OCI-LY3 (cell line): ENCODE measurements around the gene IL25.

Experiments used
- H2AFZ ChIP-seq: fragments of 200-600, 300-600 bp; shearing (Covaris generic); 2 replicates; pipeline ENCODE4 v1.6.0; 2014; ENCODE audit warnings: antibody characterized with exemption, low read depth, low read length
- H3K27ac ChIP-seq: fragments of 200-600, 300-600 bp; sonication (generic); 2 replicates; pipeline ENCODE4 v1.5.1; 2014; ENCODE audit warnings: mild to moderate bottlenecking, low read length, moderate library complexity, mixed read lengths
- H3K27me3 ChIP-seq: fragments of 200-600, 300-600 bp; sonication (generic); 2 replicates; pipeline ENCODE4 v1.6.1; 2014; ENCODE audit warnings: low read depth, low read length, mixed read lengths
- H3K36me3 ChIP-seq: fragments of 200-600, 300-600 bp; sonication (generic); replicated peaks from 2 replicates; pipeline ENCODE3; 2014; ENCODE audit warnings: low read depth, low read length, mixed read lengths
- H3K4me1 ChIP-seq: fragments of 300-600, 200-600 bp; sonication (generic); 2 replicates; pipeline ENCODE4 v1.6.1; 2014; ENCODE audit warnings: low read length, mixed read lengths
- H3K4me2 ChIP-seq: fragments of 200-600, 300-600 bp; sonication (generic); 2 replicates; pipeline ENCODE4 v1.6.1; 2014; ENCODE audit warnings: low read length, mixed read lengths
- H3K4me3 ChIP-seq: fragments of 300-600, 200-600 bp; sonication (generic); 2 replicates; pipeline ENCODE4 v1.5.1; 2014; ENCODE audit warnings: antibody characterized with exemption, mild to moderate bottlenecking, low read length, moderate library complexity
- H3K79me2 ChIP-seq: fragments of 300-600, 200-600 bp; shearing (Covaris generic); 2 replicates; pipeline ENCODE4 v1.6.1; 2014; ENCODE audit warnings: mild to moderate bottlenecking, low read length, mixed read lengths
- H3K9ac ChIP-seq: fragments of 300-600, 200-600 bp; shearing (Covaris generic); 2 replicates; pipeline ENCODE4 v1.6.0; 2014; ENCODE audit warnings: mild to moderate bottlenecking, low read length, moderate library complexity
- H3K9me3 ChIP-seq: fragments of 200-600, 300-600 bp; shearing (Covaris generic); 2 replicates; pipeline ENCODE4 v1.6.1; 2014; ENCODE audit warnings: low read length, mixed read lengths; ENCODE audit not compliant: insufficient read depth
- H4K20me1 ChIP-seq: fragments of 200-600, 300-600 bp; sonication (generic); 2 replicates; pipeline ENCODE4 v1.6.1; 2016; ENCODE audit warnings: low read length, mixed read lengths; ENCODE audit not compliant: insufficient read depth
- EZH2phosphoT487 ChIP-seq: fragments of 200-600 bp; shearing (Covaris generic); IDR thresholded peaks from 2 replicates; pipeline ENCODE4 v1.6.1; 2018; ENCODE audit warnings: antibody characterized with exemption, mixed run types, low read depth
- TF ChIP-seq, protein P1 (sequence below): fragments of 200-600, 300-600 bp; sonication (generic); IDR thresholded peaks from 2 replicates; pipeline ENCODE4 v1.5.1; 2014; ENCODE audit warnings: antibody characterized with exemption, low read length, low read depth

The IL25 gene

DNA sequence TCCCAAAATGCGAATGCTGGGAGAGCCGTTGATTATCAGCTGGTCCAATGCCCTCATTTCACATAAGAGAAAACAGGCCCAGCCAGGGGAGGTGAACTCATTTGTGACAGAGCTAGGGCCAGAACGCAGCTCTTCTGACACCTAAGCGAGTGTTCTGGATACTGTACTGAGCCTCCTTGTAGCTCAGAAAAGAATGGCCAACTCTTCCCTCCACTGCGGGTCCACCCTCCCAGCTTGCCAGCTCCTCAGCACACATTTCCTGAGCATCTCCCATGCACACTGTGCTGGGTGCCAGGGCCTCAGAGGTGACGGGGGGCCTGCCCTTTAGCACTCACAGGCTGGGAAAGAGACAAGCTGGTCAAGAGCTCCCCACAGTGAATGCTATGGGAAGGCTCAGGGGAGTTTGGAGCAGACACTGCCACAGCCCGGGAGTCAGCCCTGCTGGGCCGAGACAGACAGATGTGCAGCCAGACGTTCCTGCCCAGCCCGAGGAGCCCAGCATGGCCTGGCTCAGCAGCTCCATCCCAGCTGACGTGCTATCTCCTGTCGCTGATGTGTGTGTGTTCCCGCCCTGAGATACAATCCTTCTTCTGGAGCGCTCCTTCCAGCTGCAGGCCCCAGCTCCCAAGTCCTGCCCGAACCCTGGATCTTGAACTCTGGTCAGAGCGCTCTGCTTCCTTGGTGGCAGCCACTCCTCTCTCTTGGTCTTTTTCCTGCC, 7.7 kb downstream of the IL25 start:
- Histone ChIP-seq H3K9me3 (no peaks in the 10 kb centered on the region), H3K4me1 (no peaks in the 10 kb centered on the region), H3K27ac (no peak overlapping the region), H3K4me3 (no peak overlapping the region), H3K79me2 (no peaks in the 10 kb centered on the region), H3K4me2 (no peak overlapping the region), H3K9ac (no peak overlapping the region), H3K36me3 (no peaks in the 10 kb centered on the region), H4K20me1 (no peaks in the 10 kb centered on the region), H2AFZ (no peak overlapping the region), H3K27me3 (peaks cover 11% of the 10 kb centered on the region)
- TF ChIP-seq, protein P1, sequence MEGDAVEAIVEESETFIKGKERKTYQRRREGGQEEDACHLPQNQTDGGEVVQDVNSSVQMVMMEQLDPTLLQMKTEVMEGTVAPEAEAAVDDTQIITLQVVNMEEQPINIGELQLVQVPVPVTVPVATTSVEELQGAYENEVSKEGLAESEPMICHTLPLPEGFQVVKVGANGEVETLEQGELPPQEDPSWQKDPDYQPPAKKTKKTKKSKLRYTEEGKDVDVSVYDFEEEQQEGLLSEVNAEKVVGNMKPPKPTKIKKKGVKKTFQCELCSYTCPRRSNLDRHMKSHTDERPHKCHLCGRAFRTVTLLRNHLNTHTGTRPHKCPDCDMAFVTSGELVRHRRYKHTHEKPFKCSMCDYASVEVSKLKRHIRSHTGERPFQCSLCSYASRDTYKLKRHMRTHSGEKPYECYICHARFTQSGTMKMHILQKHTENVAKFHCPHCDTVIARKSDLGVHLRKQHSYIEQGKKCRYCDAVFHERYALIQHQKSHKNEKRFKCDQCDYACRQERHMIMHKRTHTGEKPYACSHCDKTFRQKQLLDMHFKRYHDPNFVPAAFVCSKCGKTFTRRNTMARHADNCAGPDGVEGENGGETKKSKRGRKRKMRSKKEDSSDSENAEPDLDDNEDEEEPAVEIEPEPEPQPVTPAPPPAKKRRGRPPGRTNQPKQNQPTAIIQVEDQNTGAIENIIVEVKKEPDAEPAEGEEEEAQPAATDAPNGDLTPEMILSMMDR, result 0 out of 2 replicates have a peak, but pooled peaks have one; percentile 0
- TF ChIP-seq EZH2phosphoT487, result no peak

DNA sequence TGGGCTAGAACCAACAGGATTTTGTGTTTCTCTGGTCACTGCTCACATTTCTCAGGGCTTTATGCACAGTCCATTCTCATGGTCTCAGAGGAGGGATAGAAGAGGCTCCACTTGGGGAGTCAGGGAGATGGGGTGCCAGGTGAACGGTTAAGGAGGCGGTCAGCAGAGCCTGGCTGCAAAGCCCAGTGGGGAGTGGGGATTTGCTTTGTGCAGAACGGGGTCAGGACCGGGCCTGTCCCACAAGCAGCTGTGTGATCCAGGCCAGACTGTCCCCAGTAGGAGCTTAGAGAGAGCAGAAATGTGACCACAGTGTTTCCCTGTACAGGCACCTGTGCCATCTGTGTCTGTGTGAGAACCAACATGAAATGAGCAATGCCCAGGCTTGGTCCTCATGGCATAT, 8.4 kb downstream of the IL25 start:
- H3K36me3 ChIP-seq, result no peaks in the 10 kb centered on the region
- TF ChIP-seq, protein P1, result no peak
- TF ChIP-seq EZH2phosphoT487, result no peak
- no peak overlapping the region for H3K27ac ChIP-seq
- no peaks in the 10 kb centered on the region for H3K79me2 ChIP-seq
- H3K4me3 ChIP-seq, result no peak overlapping the region
- H3K27me3 ChIP-seq, result peaks cover 11% of the 10 kb centered on the region
- H4K20me1 ChIP-seq, result no peaks in the 10 kb centered on the region
- H3K9ac ChIP-seq, result no peak overlapping the region
- H3K9me3 ChIP-seq, result no peaks in the 10 kb centered on the region
- H3K4me2 ChIP-seq, result no peak overlapping the region
- no peak overlapping the region for H2AFZ ChIP-seq
- no peaks in the 10 kb centered on the region for H3K4me1 ChIP-seq

DNA sequence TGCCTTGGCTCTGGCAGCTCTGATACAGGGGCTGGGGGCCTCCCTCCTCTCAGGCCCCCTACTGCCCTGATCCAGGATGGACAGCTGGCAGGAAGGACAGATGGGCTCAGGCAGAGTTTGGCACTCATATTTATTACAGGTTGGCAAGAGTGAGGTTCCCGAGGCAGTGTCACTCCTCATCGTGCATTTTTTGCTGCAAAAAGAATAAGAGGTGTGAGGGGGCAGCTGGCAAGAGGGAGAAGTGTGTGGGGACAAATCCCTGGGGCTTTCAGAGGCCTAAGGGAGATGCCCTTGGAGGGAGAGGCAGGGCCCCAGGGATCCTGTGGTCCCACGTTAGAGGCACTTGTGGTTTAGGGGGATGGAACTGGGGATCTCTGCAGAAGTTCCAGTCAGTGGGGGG, 9.3 kb downstream of the IL25 start:
- Histone ChIP-seq H3K4me1 (no peaks in the 10 kb centered on the region), H3K79me2 (no peaks in the 10 kb centered on the region), H3K9ac (no peak overlapping the region), H3K36me3 (no peaks in the 10 kb centered on the region), H3K27me3 (peaks cover 11% of the 10 kb centered on the region), H3K4me3 (no peak overlapping the region), H3K27ac (no peak overlapping the region), H4K20me1 (no peaks in the 10 kb centered on the region), H2AFZ (no peak overlapping the region), H3K9me3 (no peaks in the 10 kb centered on the region), H3K4me2 (no peak overlapping the region)
- TF ChIP-seq EZH2phosphoT487, result no peak
- TF ChIP-seq, protein P1, result no peak

DNA sequence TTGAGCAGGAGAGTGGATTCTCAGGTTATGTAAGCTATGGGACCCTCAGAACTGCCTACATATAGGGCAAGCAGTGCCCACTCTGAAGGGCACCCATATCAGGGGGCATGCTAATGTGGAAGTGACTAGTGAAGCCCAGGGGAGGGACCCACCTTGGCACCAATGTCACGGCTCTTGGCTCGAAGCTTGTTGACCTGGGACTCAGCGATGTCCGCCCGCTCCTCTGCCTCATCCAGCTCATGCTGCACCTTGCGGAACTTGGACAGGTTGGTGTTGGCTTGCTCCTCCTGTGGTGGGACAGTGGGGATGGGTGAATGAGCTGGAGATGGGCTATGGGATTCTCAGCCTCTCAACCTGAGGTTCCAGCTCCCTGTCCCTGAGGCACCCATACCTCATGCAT, 9.7 kb downstream of the IL25 start:
- Histone ChIP-seq H3K27me3 (peaks cover 11% of the 10 kb centered on the region), H3K4me1 (no peaks in the 10 kb centered on the region), H3K27ac (no peak overlapping the region), H3K79me2 (no peaks in the 10 kb centered on the region), H3K36me3 (no peaks in the 10 kb centered on the region), H3K9me3 (no peaks in the 10 kb centered on the region), H3K4me3 (no peak overlapping the region), H4K20me1 (no peaks in the 10 kb centered on the region), H2AFZ (no peak overlapping the region), H3K9ac (no peak overlapping the region), H3K4me2 (no peak overlapping the region)
- no peak for TF ChIP-seq EZH2phosphoT487
- TF ChIP-seq, protein P1, result no peak
